Neural cell (in vitro differentiated cells): ENCODE results near the gene SF3B4. TPM values are rescaled to one million over a fixed set of nuclear protein-coding genes. Genes with fewer than 3 reads are reported as not detected.

Experiments
- H2AFZ ChIP-seq: fragments of 200-600, 300-800 bp; sonication (generic), shearing (Covaris generic); 2 replicates; pipeline ENCODE4 v1.6.0; 2014; ENCODE audit warnings: low read depth, mild to moderate bottlenecking, antibody characterized with exemption, low read length, moderate library complexity
- H3F3A ChIP-seq: fragments of 200-600 bp; shearing (Covaris generic); 2 replicates; pipeline ENCODE4 v1.6.1; 2016; ENCODE audit warnings: mild to moderate bottlenecking, moderate library complexity, mixed read lengths, antibody characterized with exemption, low read length; ENCODE audit not compliant: insufficient read depth, poor library complexity, severe bottlenecking
- H3K27ac ChIP-seq: fragments of 200-600, 300-800 bp; sonication (generic), shearing (Covaris generic); 2 replicates; pipeline ENCODE4 v1.5.1; 2014; ENCODE audit warnings: mild to moderate bottlenecking, low read length, moderate library complexity
- H3K27me3 ChIP-seq: fragments of 300-800, 200-600 bp; sonication (generic), shearing (Covaris generic); 2 replicates; pipeline ENCODE4 v1.6.0; 2014; ENCODE audit warnings: mild to moderate bottlenecking, low read depth, low read length, moderate library complexity; ENCODE audit not compliant: insufficient read depth
- H3K36me3 ChIP-seq: fragments of 300-800, 200-600 bp; sonication (generic), shearing (Covaris generic); 2 replicates; pipeline ENCODE4 v1.5.1; 2014; ENCODE audit warnings: mild to moderate bottlenecking, antibody characterized with exemption, low read length, moderate library complexity; ENCODE audit not compliant: insufficient read depth
- H3K4me2 ChIP-seq: fragments of 300-800, 200-600 bp; sonication (generic), shearing (Covaris generic); 2 replicates; pipeline ENCODE4 v1.6.0; 2014; ENCODE audit warnings: mild to moderate bottlenecking, low read length
- H3K4me3 ChIP-seq: fragments of 300-800, 200-600 bp; sonication (generic), shearing (Covaris generic); 2 replicates; pipeline ENCODE4 v1.5.1; 2014; ENCODE audit warnings: mild to moderate bottlenecking, low read length, moderate library complexity
- H3K79me2 ChIP-seq: fragments of 200-600 bp; shearing (Covaris generic); replicated peaks from 2 replicates; pipeline ENCODE4 v1.6.0; 2014; ENCODE audit warnings: mild to moderate bottlenecking, low read length, moderate library complexity; ENCODE audit not compliant: insufficient read depth
- H3K9ac ChIP-seq: fragments of 300-800, 200-600 bp; sonication (generic), shearing (Covaris generic); 2 replicates; pipeline ENCODE4 v1.6.1; 2016; ENCODE audit warnings: mild to moderate bottlenecking, low read length, mixed read lengths
- H3K9me2 ChIP-seq: fragments of 200-600 bp; shearing (Covaris generic); 2 replicates; pipeline ENCODE4 v1.6.1; 2016; ENCODE audit warnings: mild to moderate bottlenecking, low read length, mixed read lengths; ENCODE audit not compliant: insufficient read depth
- H3K9me3 ChIP-seq: fragments of 200-600, 300-800 bp; sonication (generic), shearing (Covaris generic); 2 replicates; pipeline ENCODE4 v1.6.1; 2016; ENCODE audit warnings: mild to moderate bottlenecking, mixed run types, low read length, moderate library complexity, mixed read lengths
- H4K20me1 ChIP-seq: fragments of 200-600 bp; shearing (Covaris generic); 2 replicates; pipeline ENCODE4 v1.6.1; 2016; ENCODE audit warnings: mild to moderate bottlenecking, mixed run types; ENCODE audit not compliant: insufficient read depth
- EP300 ChIP-seq: fragments of 450-650 bp; conservative IDR thresholded peaks from 2 replicates; pipeline ENCODE4 v1.6.1; 2014; ENCODE audit warnings: antibody characterized with exemption, mild to moderate bottlenecking, moderate library complexity; ENCODE audit not compliant: poor library complexity, severe bottlenecking
- EZH2 ChIP-seq: fragments of 200-600, 300-800 bp; shearing (Covaris generic), sonication (generic); IDR thresholded peaks from 2 replicates; pipeline ENCODE4 v1.6.1; 2014; ENCODE audit warnings: antibody characterized with exemption, low read length, borderline replicate concordance, mild to moderate bottlenecking; ENCODE audit not compliant: insufficient read depth, poor library complexity, severe bottlenecking
- MXI1 ChIP-seq: fragments of 450-650 bp; conservative IDR thresholded peaks from 2 replicates; pipeline ENCODE4 v1.6.1; 2014; ENCODE audit warnings: antibody characterized with exemption, mild to moderate bottlenecking; ENCODE audit not compliant: poor library complexity, severe bottlenecking
- POLR2AphosphoS5 ChIP-seq: IDR thresholded peaks from 2 replicates; pipeline ENCODE4 v1.6.1; 2012
- RAD21 ChIP-seq: fragments of 450-650 bp; conservative IDR thresholded peaks from 2 replicates; pipeline ENCODE4 v1.6.1; 2014; ENCODE audit warnings: antibody characterized with exemption, mild to moderate bottlenecking, moderate library complexity
- SMC3 ChIP-seq: fragments of 450-650 bp; conservative IDR thresholded peaks from 2 replicates; pipeline ENCODE4 v1.6.1; 2014; ENCODE audit warnings: antibody characterized with exemption, mild to moderate bottlenecking, moderate library complexity; ENCODE audit not compliant: poor library complexity
- TAF1 ChIP-seq: IDR thresholded peaks from 2 replicates; pipeline ENCODE4 v1.6.1; 2012; ENCODE audit warnings: low read depth
- polyA plus RNA-seq: library from polyadenylated mRNA; depleted of rRNA; stranded (reverse); fragments of >200 nt; gene quantifications from 2 replicates; pipeline ENCODE4 v1.2.3, GENCODE V29; 2014
- TF ChIP-seq, protein P1 (sequence below): IDR thresholded peaks from 2 replicates; pipeline ENCODE4 v1.6.1; 2012; ENCODE audit warnings: borderline replicate concordance
- TF ChIP-seq, protein P2 (sequence below): fragments of 450-650 bp; IDR thresholded peaks from 2 replicates; pipeline ENCODE4 v1.5.1; 2014; ENCODE audit warnings: antibody characterized with exemption, mild to moderate bottlenecking, moderate library complexity; ENCODE audit not compliant: poor library complexity, severe bottlenecking

Gene SF3B4
- polyA plus RNA-seq, 1 donor from 2014 or later, result 14.1 TPM

DNA sequence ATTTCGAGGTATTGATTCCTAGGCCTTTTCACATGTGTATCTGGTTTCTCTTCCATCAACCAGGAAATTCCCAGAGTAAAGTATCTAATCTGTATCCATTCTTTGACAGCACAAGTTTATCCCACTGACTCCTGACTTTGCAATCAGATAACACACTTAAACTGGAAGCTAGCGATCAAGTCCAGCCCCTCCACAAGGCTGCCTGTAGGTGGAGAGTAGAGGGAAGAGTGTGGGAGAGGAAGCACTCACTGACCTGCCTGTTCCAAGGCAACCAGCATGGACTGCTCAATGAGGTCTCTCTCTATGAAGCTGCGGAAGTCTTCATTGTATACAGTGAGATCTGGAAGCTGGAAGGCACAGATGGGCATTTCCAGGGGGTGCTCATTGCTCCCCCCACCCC is 39.4 kb upstream of the SF3B4 start:
- H3K9me3 ChIP-seq, result no peaks in the 10 kb centered on the region
- H3K9ac ChIP-seq, result no peak overlapping the region
- H3K4me3 ChIP-seq, result no peak overlapping the region
- no peak overlapping the region for H3K27ac ChIP-seq
- H3K9me2 ChIP-seq, result no peaks in the 10 kb centered on the region
- no peaks in the 10 kb centered on the region for H3F3A ChIP-seq
- H3K27me3 ChIP-seq, result no peaks in the 10 kb centered on the region
- no peak overlapping the region for H3K4me2 ChIP-seq
- no peaks in the 10 kb centered on the region for H3K36me3 ChIP-seq
- no peak for TF ChIP-seq POLR2AphosphoS5
- TF ChIP-seq, protein P1, sequence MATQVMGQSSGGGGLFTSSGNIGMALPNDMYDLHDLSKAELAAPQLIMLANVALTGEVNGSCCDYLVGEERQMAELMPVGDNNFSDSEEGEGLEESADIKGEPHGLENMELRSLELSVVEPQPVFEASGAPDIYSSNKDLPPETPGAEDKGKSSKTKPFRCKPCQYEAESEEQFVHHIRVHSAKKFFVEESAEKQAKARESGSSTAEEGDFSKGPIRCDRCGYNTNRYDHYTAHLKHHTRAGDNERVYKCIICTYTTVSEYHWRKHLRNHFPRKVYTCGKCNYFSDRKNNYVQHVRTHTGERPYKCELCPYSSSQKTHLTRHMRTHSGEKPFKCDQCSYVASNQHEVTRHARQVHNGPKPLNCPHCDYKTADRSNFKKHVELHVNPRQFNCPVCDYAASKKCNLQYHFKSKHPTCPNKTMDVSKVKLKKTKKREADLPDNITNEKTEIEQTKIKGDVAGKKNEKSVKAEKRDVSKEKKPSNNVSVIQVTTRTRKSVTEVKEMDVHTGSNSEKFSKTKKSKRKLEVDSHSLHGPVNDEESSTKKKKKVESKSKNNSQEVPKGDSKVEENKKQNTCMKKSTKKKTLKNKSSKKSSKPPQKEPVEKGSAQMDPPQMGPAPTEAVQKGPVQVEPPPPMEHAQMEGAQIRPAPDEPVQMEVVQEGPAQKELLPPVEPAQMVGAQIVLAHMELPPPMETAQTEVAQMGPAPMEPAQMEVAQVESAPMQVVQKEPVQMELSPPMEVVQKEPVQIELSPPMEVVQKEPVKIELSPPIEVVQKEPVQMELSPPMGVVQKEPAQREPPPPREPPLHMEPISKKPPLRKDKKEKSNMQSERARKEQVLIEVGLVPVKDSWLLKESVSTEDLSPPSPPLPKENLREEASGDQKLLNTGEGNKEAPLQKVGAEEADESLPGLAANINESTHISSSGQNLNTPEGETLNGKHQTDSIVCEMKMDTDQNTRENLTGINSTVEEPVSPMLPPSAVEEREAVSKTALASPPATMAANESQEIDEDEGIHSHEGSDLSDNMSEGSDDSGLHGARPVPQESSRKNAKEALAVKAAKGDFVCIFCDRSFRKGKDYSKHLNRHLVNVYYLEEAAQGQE, result no peak
- no peak for TF ChIP-seq EP300
- no peak for TF ChIP-seq RAD21
- TF ChIP-seq SMC3, result no peak
- TF ChIP-seq MXI1, result no peak
- TF ChIP-seq TAF1, result no peak
- H3K79me2 ChIP-seq, result no peaks in the 10 kb centered on the region
- H2AFZ ChIP-seq, result no peak overlapping the region
- no peaks in the 10 kb centered on the region for H4K20me1 ChIP-seq

DNA sequence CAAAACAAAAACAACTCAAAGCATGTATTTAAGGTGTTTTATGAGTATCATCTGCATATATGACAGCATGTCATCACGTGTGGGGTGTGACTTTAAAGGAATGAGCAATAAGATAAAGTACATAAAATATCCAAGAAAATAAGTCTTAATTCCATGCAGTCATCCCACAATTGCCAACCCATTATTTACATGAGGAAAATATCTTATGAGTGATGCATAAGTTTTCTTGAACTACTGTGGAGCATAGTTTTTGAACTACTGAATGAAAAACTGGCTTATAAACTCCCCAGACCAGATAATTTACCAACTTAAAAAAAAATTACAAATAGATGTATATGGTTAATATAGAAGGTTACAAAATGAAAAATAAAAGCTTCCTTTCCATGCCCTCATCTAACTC is 38.8 kb upstream of the SF3B4 start:
- H3K4me2 ChIP-seq, result no peak overlapping the region

More for the DNA sequence above, 38.8 kb upstream of the SF3B4 start:
- H3K27ac ChIP-seq, result no peak overlapping the region
- H3F3A ChIP-seq, result no peaks in the 10 kb centered on the region
- no peaks in the 10 kb centered on the region for H3K27me3 ChIP-seq
- no peak for TF ChIP-seq EZH2
- TF ChIP-seq EP300, result no peak
- TF ChIP-seq MXI1, result no peak
- no peak for TF ChIP-seq TAF1
- TF ChIP-seq, protein P2, sequence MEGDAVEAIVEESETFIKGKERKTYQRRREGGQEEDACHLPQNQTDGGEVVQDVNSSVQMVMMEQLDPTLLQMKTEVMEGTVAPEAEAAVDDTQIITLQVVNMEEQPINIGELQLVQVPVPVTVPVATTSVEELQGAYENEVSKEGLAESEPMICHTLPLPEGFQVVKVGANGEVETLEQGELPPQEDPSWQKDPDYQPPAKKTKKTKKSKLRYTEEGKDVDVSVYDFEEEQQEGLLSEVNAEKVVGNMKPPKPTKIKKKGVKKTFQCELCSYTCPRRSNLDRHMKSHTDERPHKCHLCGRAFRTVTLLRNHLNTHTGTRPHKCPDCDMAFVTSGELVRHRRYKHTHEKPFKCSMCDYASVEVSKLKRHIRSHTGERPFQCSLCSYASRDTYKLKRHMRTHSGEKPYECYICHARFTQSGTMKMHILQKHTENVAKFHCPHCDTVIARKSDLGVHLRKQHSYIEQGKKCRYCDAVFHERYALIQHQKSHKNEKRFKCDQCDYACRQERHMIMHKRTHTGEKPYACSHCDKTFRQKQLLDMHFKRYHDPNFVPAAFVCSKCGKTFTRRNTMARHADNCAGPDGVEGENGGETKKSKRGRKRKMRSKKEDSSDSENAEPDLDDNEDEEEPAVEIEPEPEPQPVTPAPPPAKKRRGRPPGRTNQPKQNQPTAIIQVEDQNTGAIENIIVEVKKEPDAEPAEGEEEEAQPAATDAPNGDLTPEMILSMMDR, result no peak
- no peak for TF ChIP-seq RAD21
- TF ChIP-seq, protein P1, result no peak
- TF ChIP-seq SMC3, result no peak
- TF ChIP-seq POLR2AphosphoS5, result no peak
- no peak overlapping the region for H3K9ac ChIP-seq
- H3K36me3 ChIP-seq, result no peaks in the 10 kb centered on the region
- H4K20me1 ChIP-seq, result no peaks in the 10 kb centered on the region
- H3K79me2 ChIP-seq, result no peaks in the 10 kb centered on the region
- H3K4me3 ChIP-seq, result no peak overlapping the region
- H3K9me3 ChIP-seq, result no peaks in the 10 kb centered on the region
- H2AFZ ChIP-seq, result no peak overlapping the region
- H3K9me2 ChIP-seq, result no peaks in the 10 kb centered on the region
